Psoas muscle (tissue), 8 donors: ENCODE measurements around the gene FAM181A. TPM values are rescaled to one million over a fixed set of nuclear protein-coding genes. Genes with fewer than 3 reads are reported as not detected.

ENCODE experiments used
- ATAC-seq, 4 donors: fragments of 200-7000 bp; cut with Tn5 transposase; one replicate each; pipeline ENCODE4 v1.9.1; 2020; ENCODE audit warnings: moderate library complexity in 3 of 4, mild to moderate bottlenecking in 2 of 4
- DNase-seq, 2 donors: peaks; one replicate each; pipeline ENCODE4 v3.0.0-alpha.2; 2020
- H3K27ac ChIP-seq: fragments of 200-600 bp; one replicate; pipeline ENCODE4 v1.8.0; 2022
- H3K27me3 ChIP-seq, 3 donors: fragments of 200-600 bp in 1 of 3; one replicate each; pipeline versions ENCODE4 v1.6.1 to v1.8.0; 2013 to 2022; ENCODE audit warnings: low read length in 2 of 3, mild to moderate bottlenecking in 2 of 3, moderate library complexity in 1 of 3; ENCODE audit not compliant: insufficient read depth in 3 of 3
- H3K36me3 ChIP-seq, 2 donors: fragments of 200-600 bp in 1 of 2; one replicate each; pipeline versions ENCODE4 v1.6.1 to v1.8.0; 2013 to 2022; ENCODE audit warnings: low read depth in 1 of 2, mild to moderate bottlenecking in 1 of 2, moderate library complexity in 1 of 2; ENCODE audit not compliant: insufficient read depth in 1 of 2
- H3K4me1 ChIP-seq: fragments of 200-600 bp; one replicate; pipeline ENCODE4 v1.8.0; 2022
- H3K4me3 ChIP-seq: fragments of 200-600 bp; one replicate; pipeline ENCODE4 v1.8.0; 2022; ENCODE audit warnings: mild to moderate bottlenecking
- H3K9me3 ChIP-seq: fragments of 200-600 bp; one replicate; pipeline ENCODE4 v1.8.0; 2022
- CTCF ChIP-seq: fragments of 200-600 bp; IDR thresholded peaks from one replicate; pipeline ENCODE4 v1.8.0; 2022; ENCODE audit warnings: antibody characterized with exemption
- WGBS, 3 donors: extraction: QIAGEN DNeasy Blood & Tissue Kit; methylation state at CpG; one replicate each; pipeline versions ENCODE4 v1.1.6 to v1.1.7; 2013; 5-methylcytosine and 5-hydroxymethylcytosine counted together
- intact Hi-C, 2 donors: fragments of 100-400 bp; cut with DNase I; formaldehyde crosslinking; loops; one replicate each; pipeline versions ENCODE4 v1.11.0 to v1.14.2; 2022
- polyA plus RNA-seq, 3 donors: library from polyadenylated mRNA; stranded (reverse); fragments of 200-250 nt; gene quantifications; one replicate each; pipeline ENCODE4 v1.2.3, GENCODE V29; 2013
- total RNA-seq, 4 donors: library from RNA; stranded (reverse); fragmentation: NEBNext Ultra II Directional in 2 of 4; extraction: Animal tissue kit (Norgen Biotek cat#: 25700) in 2 of 4; gene quantifications; one replicate each; pipeline versions ENCODE4 v1.2.1 to v1.2.4, GENCODE V29; 2021 to 2023
- donor health status: healthy with polysubstance abuse.
- donor health status: DM: no; HTN: no; CAD: no; lungs with moderate emphysema.
- donor health status: Bipolar disorder and iron deficiency.
- donor health status: healthy.
- donor health status: DM: yes; HTN: yes; CAD: no.
- donor health status: DM: no; HTN: no; CAD: no.
- donor health status: DM: no; HTN: no; CAD: no.
- donor health status: DM: yes; HTN: yes; CAD: no.

The FAM181A gene
- total and polyA plus RNA-seq, 7 donors: 0.14 to 0.32 TPM; not detected in 5

DNA sequence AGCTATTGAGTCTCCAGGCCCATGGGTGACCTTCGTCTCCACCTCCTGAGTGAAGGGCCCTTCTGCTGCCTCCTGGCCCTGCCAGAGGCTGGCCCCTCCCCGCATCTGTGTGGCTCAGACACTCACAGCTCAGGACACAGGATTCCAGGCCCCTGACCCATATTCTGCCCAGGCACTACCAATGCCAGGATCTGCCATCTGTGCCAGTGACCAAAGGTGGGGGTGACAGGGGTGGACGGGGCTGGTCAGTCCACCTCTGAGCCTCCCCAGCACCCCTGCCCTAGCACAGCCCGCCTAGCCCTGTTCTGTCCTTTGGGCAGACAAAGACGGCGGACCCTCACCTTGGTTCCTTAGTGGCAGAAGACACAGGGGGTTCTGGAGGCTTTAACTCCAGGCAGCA lies 46.5 kb downstream of the FAM181A start:
- Histone ChIP-seq H3K4me3 (peak overlapping the region; percentile 83), H3K36me3 (peaks cover 0 to 32% of the 10 kb centered on the region in 2 donors), H3K27ac (peak overlapping the region; percentile 98), H3K4me1 (peaks cover 36% of the 10 kb centered on the region), H3K27me3 (no peaks in the 10 kb centered on the region), H3K9me3 (no peaks in the 10 kb centered on the region)
- intact Hi-C loops: no loop called here
- ATAC-seq (peak; percentile 53 to 64 (median 57)), DNase-seq (peak; percentile 72 to 89)
- 32 to 46% (median 37%) methylated on average over 5 to 6 of the region's 6 CpGs for WGBS, 3 donors
- no peak for TF ChIP-seq CTCF

DNA sequence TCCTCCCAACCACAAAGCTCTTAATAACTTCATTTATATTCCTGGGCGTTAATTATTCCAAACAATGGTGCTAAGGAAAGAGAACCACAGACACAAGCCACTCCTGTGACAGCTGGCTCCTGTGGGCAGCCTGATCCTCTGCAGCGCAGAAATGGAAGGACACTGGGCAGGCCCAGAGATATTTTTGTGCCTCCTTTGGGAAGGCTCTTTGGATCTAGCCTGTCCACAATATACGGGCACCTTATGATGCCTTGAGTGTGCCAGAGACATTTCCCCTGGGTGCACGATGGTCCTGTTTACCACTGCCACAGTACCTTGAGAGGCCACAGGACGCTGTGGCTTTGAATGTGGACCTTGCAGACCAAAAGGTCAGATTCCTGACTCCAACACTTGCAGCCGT lies 47.2 kb downstream of the FAM181A start:
- WGBS, 3 donors: 30 to 36% (median 33%) methylated on average over 6 of the region's 6 CpGs
- H3K9me3 ChIP-seq: no peaks in the 10 kb centered on the region
- peaks cover 37% of the 10 kb centered on the region for H3K4me1 ChIP-seq
- H3K4me3 ChIP-seq: peak overlapping the region; percentile 83
- DNase-seq (no peak), ATAC-seq (peak; percentile 14 to 44 (median 36))
- intact Hi-C loops: no loop called here
- peak overlapping the region; percentile 98 for H3K27ac ChIP-seq
- no peak for TF ChIP-seq CTCF
- H3K36me3 ChIP-seq: peaks cover 0 to 26% of the 10 kb centered on the region in 2 donors
- H3K27me3 ChIP-seq: no peaks in the 10 kb centered on the region

GRCh38 chr14:93974833-93975232 lies 47.7 kb downstream of the FAM181A start:
- Histone ChIP-seq H3K9me3 (no peaks in the 10 kb centered on the region), H3K36me3 (peaks cover 0 to 21% of the 10 kb centered on the region in 2 donors), H3K27ac (peak overlapping the region; percentile 98), H3K27me3 (no peaks in the 10 kb centered on the region), H3K4me3 (peak overlapping the region; percentile 83), H3K4me1 (peaks cover 32% of the 10 kb centered on the region)
- TF ChIP-seq CTCF: no peak
- peak; percentile 62 to 75 (median 70) for ATAC-seq
- 23 to 42% (median 30%) methylated on average over 12 of the region's 12 CpGs for WGBS, 3 donors
- intact Hi-C loops: no loop called here
- DNase-seq: peak; percentile 85 to 95

DNA sequence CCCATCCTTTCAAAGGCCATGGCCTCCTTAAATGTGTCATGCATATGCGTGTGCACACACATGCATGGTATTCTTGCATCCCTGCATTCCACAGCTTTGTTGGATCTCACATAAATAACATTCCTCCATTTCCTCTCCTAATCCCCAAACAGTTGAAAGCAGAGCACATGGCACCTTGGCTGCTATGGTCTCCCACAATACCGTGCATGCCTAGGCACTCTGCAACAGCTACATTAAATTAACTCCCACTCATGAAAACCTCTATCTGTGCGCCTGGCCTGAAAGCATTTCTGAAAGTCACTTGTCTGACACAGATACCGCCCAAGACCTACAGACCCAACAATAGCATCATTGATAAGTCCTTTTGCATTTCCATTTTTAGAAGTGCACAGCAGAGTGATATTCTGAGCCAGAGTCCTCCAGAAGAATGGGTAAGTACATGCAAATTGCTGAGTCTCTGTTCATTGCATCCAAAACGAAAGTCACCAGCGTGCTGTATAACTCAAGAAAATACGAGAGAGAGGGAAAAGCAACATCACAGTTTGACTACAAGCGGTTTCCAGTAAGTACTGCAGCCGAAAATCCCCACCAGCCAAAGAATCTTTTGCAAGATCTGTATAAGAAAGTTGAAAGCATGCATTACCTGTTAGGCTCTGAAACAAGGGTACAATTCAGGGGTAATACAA lies 48.8 kb downstream of the FAM181A start:
- peaks cover 0 to 10% of the 10 kb centered on the region in 2 donors for H3K36me3 ChIP-seq
- H3K27me3 ChIP-seq: no peaks in the 10 kb centered on the region
- H3K4me3 ChIP-seq: peak overlapping the region; percentile 83
- WGBS, 3 donors: 20 to 35% (median 23%) methylated on average over 9 of the region's 9 CpGs
- peak; percentile 15 for TF ChIP-seq CTCF
- peak overlapping the region; percentile 98 for H3K27ac ChIP-seq
- intact Hi-C loops: no loop called here
- H3K4me1 ChIP-seq: peaks cover 29% of the 10 kb centered on the region
- no peaks in the 10 kb centered on the region for H3K9me3 ChIP-seq
- DNase-seq (peak in 1 of 2 donors; percentile 22), ATAC-seq (peak in 1 of 4 donors; percentile 4)
